SK-N-SH treated with all-trans-retinoic acid at 6 μM for 48 hours (cell line): ENCODE data around the gene SARDH.

Experiments
- ATAC-seq: fragments of 200-7000 bp; cut with Tn5 transposase; 3 replicates; pipeline ENCODE4 v1.9.1; 2020; ENCODE audit warnings: mild to moderate bottlenecking, moderate library complexity
- ARNTL ChIP-seq: fragments of 450-650 bp; formaldehyde crosslinking; IDR thresholded peaks from 2 replicates; pipeline ENCODE4 v1.5.0; 2020; ENCODE audit warnings: low read depth, mild to moderate bottlenecking, moderate library complexity, borderline replicate concordance
- BACH2 ChIP-seq: fragments of 250-450 bp; sonication (Bioruptor Pico); IDR thresholded peaks from 2 replicates; pipeline ENCODE4 v1.9.0; 2021; ENCODE audit warnings: mild to moderate bottlenecking, borderline replicate concordance
- CREB5 ChIP-seq: fragments of 250-450 bp; sonication (Bioruptor Pico); IDR thresholded peaks from 2 replicates; pipeline ENCODE4 v1.5.1; 2020; ENCODE audit warnings: low read depth, mild to moderate bottlenecking, moderate library complexity
- CSDC2 ChIP-seq: fragments of 250-450 bp; sonication (Bioruptor Pico); IDR thresholded peaks from 2 replicates; pipeline ENCODE4 v1.5.0; 2020; ENCODE audit warnings: mild to moderate bottlenecking, moderate library complexity
- ESRRG ChIP-seq: fragments of 250-450 bp; sonication (Bioruptor Pico); IDR thresholded peaks from 2 replicates; pipeline ENCODE4 v1.6.1; 2021; ENCODE audit warnings: mild to moderate bottlenecking
- GLIS3 ChIP-seq: fragments of 250-450 bp; sonication (Bioruptor Pico); IDR thresholded peaks from 2 replicates; pipeline ENCODE4 v1.5.0; 2020; ENCODE audit warnings: mild to moderate bottlenecking, moderate library complexity
- ISL1 ChIP-seq: fragments of 250-450 bp; sonication (Bioruptor Pico); IDR thresholded peaks from 2 replicates; pipeline ENCODE4 v2.1.2; 2022; ENCODE audit warnings: mild to moderate bottlenecking, moderate library complexity
- OSR1 ChIP-seq: fragments of 250-450 bp; sonication (Bioruptor Pico); IDR thresholded peaks from 2 replicates; pipeline ENCODE4 v1.8.0; 2022; ENCODE audit warnings: moderate library complexity, mild to moderate bottlenecking, inconsistent platforms
- PATZ1 ChIP-seq: fragments of 250-450 bp; sonication (Bioruptor Pico); IDR thresholded peaks from 2 replicates; pipeline ENCODE4 v1.8.0; 2020; ENCODE audit warnings: mild to moderate bottlenecking, moderate library complexity, borderline replicate concordance
- POU6F1 ChIP-seq: fragments of 250-450 bp; sonication (Bioruptor Pico); IDR thresholded peaks from 2 replicates; pipeline ENCODE4 v1.8.0; 2021; ENCODE audit warnings: low read depth, mild to moderate bottlenecking, moderate library complexity, borderline replicate concordance
- PPARA ChIP-seq: fragments of 250-450 bp; sonication (Bioruptor Pico); IDR thresholded peaks from 2 replicates; pipeline ENCODE4 v1.5.0; 2020; ENCODE audit warnings: mild to moderate bottlenecking, borderline replicate concordance
- RARB ChIP-seq: fragments of 250-450 bp; sonication (Bioruptor Pico); IDR thresholded peaks from 2 replicates; pipeline ENCODE4 v1.8.0; 2021; ENCODE audit warnings: mild to moderate bottlenecking, moderate library complexity
- SNAI2 ChIP-seq: fragments of 250-450 bp; sonication (Bioruptor Pico); IDR thresholded peaks from 2 replicates; pipeline ENCODE4 v1.5.0; 2020; ENCODE audit warnings: mild to moderate bottlenecking, moderate library complexity
- TCF4 ChIP-seq: fragments of 250-450 bp; sonication (Bioruptor Pico); IDR thresholded peaks from 2 replicates; pipeline ENCODE4 v1.8.0; 2021; ENCODE audit warnings: mild to moderate bottlenecking, moderate library complexity, borderline replicate concordance
- TOX ChIP-seq: fragments of 250-450 bp; sonication (Bioruptor Pico); IDR thresholded peaks from 2 replicates; pipeline ENCODE4 v1.8.0; 2021; ENCODE audit warnings: mild to moderate bottlenecking, moderate library complexity, borderline replicate concordance
- TSHZ2 ChIP-seq: fragments of 250-450 bp; sonication (Bioruptor Pico); IDR thresholded peaks from 2 replicates; pipeline ENCODE4 v1.5.0; 2020; ENCODE audit warnings: mild to moderate bottlenecking, moderate library complexity
- ZC3H10 ChIP-seq: fragments of 250-450 bp; sonication (Bioruptor Pico); IDR thresholded peaks from 2 replicates; pipeline ENCODE4 v1.5.1; 2021; ENCODE audit warnings: mild to moderate bottlenecking, moderate library complexity
- ZFP3 ChIP-seq: fragments of 250-450 bp; sonication (Bioruptor Pico); IDR thresholded peaks from 2 replicates; pipeline ENCODE4 v1.5.0; 2020; ENCODE audit warnings: mild to moderate bottlenecking, moderate library complexity
- ZFP30 ChIP-seq: fragments of 450-650 bp; formaldehyde crosslinking; IDR thresholded peaks from 2 replicates; pipeline ENCODE4 v1.5.0; 2022; ENCODE audit warnings: mild to moderate bottlenecking, moderate library complexity
- ZNF565 ChIP-seq: fragments of 450-650 bp; formaldehyde crosslinking; conservative IDR thresholded peaks from 2 replicates; pipeline ENCODE4 v1.5.0; 2020; ENCODE audit warnings: low read depth, mild to moderate bottlenecking, moderate library complexity
- ZNF70 ChIP-seq: fragments of 450-650 bp; formaldehyde crosslinking; IDR thresholded peaks from 2 replicates; pipeline ENCODE4 v1.5.0; 2020; ENCODE audit warnings: mild to moderate bottlenecking, moderate library complexity
- ZNF8 ChIP-seq: fragments of 450-650 bp; formaldehyde crosslinking; IDR thresholded peaks from 2 replicates; pipeline ENCODE4 v1.5.0; 2020; ENCODE audit warnings: mild to moderate bottlenecking, moderate library complexity

The SARDH gene

GRCh38 chr9:133643978-133644760, 94.0 kb downstream of the SARDH start:
- TF ChIP-seq RARB (CRISPR knock-in tag) (no peak), ZC3H10 (CRISPR knock-in tag) (no peak), CREB5 (CRISPR knock-in tag) (no peak), POU6F1 (CRISPR knock-in tag) (no peak), SNAI2 (no peak), PPARA (CRISPR knock-in tag) (no peak), CSDC2 (CRISPR knock-in tag) (no peak), ARNTL (CRISPR knock-in tag) (no peak)

GRCh38 chr9:133643362-133643755, 94.8 kb downstream of the SARDH start:
- ATAC-seq = no peak
- TF ChIP-seq ZC3H10 (CRISPR knock-in tag) (no peak), RARB (CRISPR knock-in tag) (no peak), CREB5 (CRISPR knock-in tag) (no peak), ZNF70 (CRISPR knock-in tag) (no peak), BACH2 (no peak), ISL1 (CRISPR knock-in tag) (no peak), PPARA (CRISPR knock-in tag) (no peak), ZFP3 (CRISPR knock-in tag) (no peak)
- TF ChIP-seq, all 23 proteins: peak for 0

More at GRCh38 chr9:133643978-133644760, 94.0 kb downstream of the SARDH start:
- no peak for ATAC-seq

GRCh38 chr9:133642708-133643361, 95.3 kb downstream of the SARDH start:
- TF ChIP-seq PPARA (CRISPR knock-in tag) = no peak
- no peak for TF ChIP-seq ZFP30 (CRISPR knock-in tag)
- TF ChIP-seq ISL1 (CRISPR knock-in tag) = no peak
- no peak for TF ChIP-seq PATZ1
- no peak for ATAC-seq

GRCh38 chr9:133641861-133642595, 96.1 kb downstream of the SARDH start:
- ATAC-seq = no peak
- TF ChIP-seq ZFP30 (CRISPR knock-in tag) (no peak), OSR1 (CRISPR knock-in tag) (no peak), TSHZ2 (CRISPR knock-in tag) (no peak), RARB (CRISPR knock-in tag) (no peak), BACH2 (no peak), ZNF8 (CRISPR knock-in tag) (no peak), ZFP3 (CRISPR knock-in tag) (no peak), TCF4 (CRISPR knock-in tag) (no peak), GLIS3 (no peak), ARNTL (CRISPR knock-in tag) (no peak), ISL1 (CRISPR knock-in tag) (no peak), CREB5 (CRISPR knock-in tag) (no peak), ESRRG (no peak), ZNF565 (CRISPR knock-in tag) (no peak), ZNF70 (CRISPR knock-in tag) (no peak), ZC3H10 (CRISPR knock-in tag) (no peak), TOX (CRISPR knock-in tag) (no peak)
